ENCODE data around the gene UBTD1. TPM values are rescaled to one million over a fixed set of nuclear protein-coding genes. Genes with fewer than 3 reads are reported as not detected.

Gene UBTD1
- polyA plus RNA-seq, 1 donor from 2014 or later, result 3.3 TPM

- no peak overlapping the region for H2AFZ ChIP-seq (ENCODE audit: low read depth, low read length)
- no peak overlapping the region for H3K9ac ChIP-seq (ENCODE audit: low read length)
- no peaks in the 10 kb centered on the region for H3K79me2 ChIP-seq (replicated peaks; ENCODE audit: insufficient read depth, low read length)
- no peaks in the 10 kb centered on the region for H4K20me1 ChIP-seq (ENCODE audit: insufficient read depth)
- H3F3A ChIP-seq (ENCODE audit: insufficient read depth, low read length, poor library complexity, severe bottlenecking), result no peaks in the 10 kb centered on the region
- no peak overlapping the region for H3K4me2 ChIP-seq (ENCODE audit: low read length)
- H3K36me3 ChIP-seq (ENCODE audit: insufficient read depth, low read length), result no peaks in the 10 kb centered on the region
- H3K27ac ChIP-seq (ENCODE audit: low read length), result no peak overlapping the region
- H3K27me3 ChIP-seq (ENCODE audit: insufficient read depth, low read depth, low read length), result no peaks in the 10 kb centered on the region
- no peak for TF ChIP-seq SMC3 (conservative IDR thresholded peaks at IDR 0.05; ENCODE audit: poor library complexity)
- no peak for TF ChIP-seq REST (IDR thresholded peaks at IDR 0.05; ENCODE audit: borderline replicate concordance)
- TF ChIP-seq EP300 (conservative IDR thresholded peaks at IDR 0.05; ENCODE audit: poor library complexity, severe bottlenecking), result no peak
- no peak for TF ChIP-seq POLR2AphosphoS5 (IDR thresholded peaks at IDR 0.05)
- TF ChIP-seq EZH2 (IDR thresholded peaks at IDR 0.05; ENCODE audit: borderline replicate concordance, insufficient read depth, low read length, poor library complexity, severe bottlenecking), result no peak
- no peak for TF ChIP-seq CTCF (IDR thresholded peaks at IDR 0.05; ENCODE audit: poor library complexity, severe bottlenecking)
- no peak for TF ChIP-seq TAF1 (IDR thresholded peaks at IDR 0.05; ENCODE audit: low read depth)
- TF ChIP-seq RAD21 (conservative IDR thresholded peaks at IDR 0.05), result no peak
- TF ChIP-seq MXI1 (conservative IDR thresholded peaks at IDR 0.05; ENCODE audit: poor library complexity, severe bottlenecking), result no peak
- no peak overlapping the region for H3K4me3 ChIP-seq (ENCODE audit: low read length)
- no peaks in the 10 kb centered on the region for H3K9me3 ChIP-seq (ENCODE audit: low read length)
- no peaks in the 10 kb centered on the region for H3K9me2 ChIP-seq (ENCODE audit: insufficient read depth, low read length)
These were observed 43.7 kb downstream of the UBTD1 start for GRCh38 chr10:97542169-97543024.

GRCh38 chr10:97543025-97543546, 44.4 kb downstream of the UBTD1 start:
- TF ChIP-seq EZH2 (IDR thresholded peaks at IDR 0.05; ENCODE audit: borderline replicate concordance, insufficient read depth, low read length, poor library complexity, severe bottlenecking) (no peak), RAD21 (conservative IDR thresholded peaks at IDR 0.05) (no peak), REST (IDR thresholded peaks at IDR 0.05; ENCODE audit: borderline replicate concordance) (no peak), POLR2AphosphoS5 (IDR thresholded peaks at IDR 0.05) (no peak), EP300 (conservative IDR thresholded peaks at IDR 0.05; ENCODE audit: poor library complexity, severe bottlenecking) (no peak), CTCF (IDR thresholded peaks at IDR 0.05; ENCODE audit: poor library complexity, severe bottlenecking) (no peak), SMC3 (conservative IDR thresholded peaks at IDR 0.05; ENCODE audit: poor library complexity) (no peak)
- no peaks in the 10 kb centered on the region for H3K9me3 ChIP-seq (ENCODE audit: low read length)
- H3F3A ChIP-seq (ENCODE audit: insufficient read depth, low read length, poor library complexity, severe bottlenecking), result no peaks in the 10 kb centered on the region
- no peak overlapping the region for H3K4me3 ChIP-seq (ENCODE audit: low read length)
- H3K4me2 ChIP-seq (ENCODE audit: low read length), result no peak overlapping the region
- no peaks in the 10 kb centered on the region for H3K36me3 ChIP-seq (ENCODE audit: insufficient read depth, low read length)
- H3K27ac ChIP-seq (ENCODE audit: low read length), result no peak overlapping the region
- H3K27me3 ChIP-seq (ENCODE audit: insufficient read depth, low read depth, low read length), result no peaks in the 10 kb centered on the region
- H2AFZ ChIP-seq (ENCODE audit: low read depth, low read length), result no peak overlapping the region
- H4K20me1 ChIP-seq (ENCODE audit: insufficient read depth), result no peaks in the 10 kb centered on the region
- H3K9ac ChIP-seq (ENCODE audit: low read length), result no peak overlapping the region
- H3K9me2 ChIP-seq (ENCODE audit: insufficient read depth, low read length), result no peaks in the 10 kb centered on the region
- no peaks in the 10 kb centered on the region for H3K79me2 ChIP-seq (replicated peaks; ENCODE audit: insufficient read depth, low read length)

Measured in neural cell (in vitro differentiated cells).